ENCODE results near the gene MPND.
"Not testable (repeated sequence)": the region's sequence is repeated elsewhere in the genome, so short reads cannot be mapped to it uniquely, and the experiment has no call there.

Gene MPND

DNA sequence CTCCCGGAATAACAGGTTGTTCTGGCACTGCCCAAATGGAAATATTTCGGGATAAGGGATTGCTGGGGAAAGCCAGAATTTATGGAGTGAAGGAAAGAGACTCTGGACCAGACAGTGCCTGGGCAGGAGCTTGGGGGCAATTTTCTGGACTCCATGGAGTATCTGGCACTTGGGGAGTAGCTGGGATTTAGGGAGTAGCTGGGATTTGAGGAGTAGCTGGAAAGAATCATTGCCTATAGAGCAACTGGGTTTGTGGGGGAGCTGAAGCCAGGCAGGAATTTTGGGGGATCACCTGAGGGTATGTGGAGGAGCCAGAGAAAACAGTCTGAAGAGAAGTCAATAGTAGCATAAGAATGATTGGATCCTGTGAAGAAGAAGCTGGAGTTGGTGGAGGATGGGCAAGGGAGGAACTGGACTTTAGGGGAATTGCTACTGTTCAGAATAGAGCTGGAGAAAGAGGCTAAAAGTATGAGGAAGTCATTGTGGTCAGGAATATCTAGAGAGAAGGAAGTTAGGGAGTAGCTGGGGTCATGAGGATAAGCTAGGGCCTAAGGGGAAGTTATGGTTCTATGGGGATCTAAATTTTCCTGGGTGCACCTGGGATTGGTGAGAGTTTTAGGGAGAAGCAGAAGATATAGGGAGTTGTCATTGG lies 24.2 kb upstream of the MPND start:
- no peak for DNase-seq

DNA sequence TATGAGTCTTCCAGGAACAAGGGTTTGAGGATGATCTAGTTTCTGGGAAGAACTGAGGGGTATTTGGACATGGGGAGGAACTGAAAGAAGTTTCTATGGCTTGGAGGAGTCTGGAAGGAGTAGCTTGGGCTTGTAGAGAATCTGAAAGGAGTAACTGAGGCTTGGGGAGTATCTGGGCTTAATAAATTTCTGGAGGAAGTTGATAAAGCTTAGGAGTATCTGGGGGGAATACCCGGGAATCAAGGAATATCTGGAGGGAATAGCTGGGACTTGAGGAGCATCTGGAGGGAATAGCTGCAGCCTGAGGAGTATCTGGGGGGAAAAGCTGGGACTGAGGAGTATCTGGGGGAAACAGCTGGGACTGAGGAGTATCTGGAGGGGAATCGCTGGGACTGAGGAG lies 22.9 kb upstream of the MPND start:
- no peak for DNase-seq

DNA sequence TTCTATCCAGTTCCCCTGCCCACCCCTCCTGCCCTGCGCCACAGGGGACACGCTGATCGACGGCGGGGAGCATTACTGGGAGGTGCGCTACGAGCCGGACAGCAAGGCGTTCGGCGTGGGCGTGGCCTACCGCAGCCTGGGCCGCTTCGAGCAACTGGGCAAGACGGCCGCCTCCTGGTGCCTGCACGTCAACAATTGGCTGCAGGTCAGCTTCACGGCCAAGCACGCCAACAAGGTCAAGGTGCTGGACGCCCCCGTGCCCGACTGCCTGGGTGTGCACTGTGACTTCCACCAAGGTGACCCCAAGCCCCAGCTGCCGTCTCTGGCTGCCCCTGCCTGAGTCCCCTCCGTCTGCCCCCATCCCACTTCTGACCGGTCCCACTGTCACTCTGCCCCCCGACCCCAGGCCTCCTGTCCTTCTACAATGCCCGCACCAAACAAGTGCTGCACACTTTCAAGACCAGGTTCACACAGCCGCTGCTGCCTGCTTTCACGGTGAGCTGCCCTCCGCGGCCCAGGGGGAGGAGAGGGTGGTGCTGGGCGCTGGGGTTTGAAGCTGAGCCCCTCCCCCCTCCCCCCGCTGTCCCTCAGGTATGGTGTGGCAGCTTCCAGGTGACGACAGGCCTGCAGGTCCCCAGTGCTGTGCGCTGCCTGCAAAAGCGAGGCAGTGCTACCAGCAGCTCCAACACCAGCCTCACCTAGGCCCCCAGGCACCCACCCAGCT lies 20.3 kb upstream of the MPND start:
- DNase-seq = no peak

- DNase-seq = no peak
Measured at GRCh38 chr19:4323692-4324091, 19.7 kb upstream of the MPND start.

DNA sequence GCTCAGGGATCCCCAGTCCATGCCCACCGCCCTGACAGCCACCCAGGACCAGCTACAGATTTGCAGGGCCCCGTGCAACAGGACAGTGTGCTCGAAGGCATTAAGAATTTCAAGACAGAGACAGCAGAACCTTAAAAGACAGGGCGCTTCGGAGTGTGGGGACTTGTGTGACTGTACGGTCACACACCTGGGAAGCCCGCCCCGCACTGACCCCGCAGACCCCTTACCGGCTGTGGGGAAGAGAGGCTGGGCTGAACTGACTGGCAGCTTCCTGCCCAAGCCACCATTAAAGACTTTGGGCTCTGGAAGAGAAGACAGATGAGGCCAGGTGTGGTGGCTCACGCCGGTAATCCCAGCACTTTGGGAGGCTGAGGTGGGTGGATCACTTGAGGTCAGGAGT lies 19.1 kb upstream of the MPND start:
- no peak for DNase-seq

DNA sequence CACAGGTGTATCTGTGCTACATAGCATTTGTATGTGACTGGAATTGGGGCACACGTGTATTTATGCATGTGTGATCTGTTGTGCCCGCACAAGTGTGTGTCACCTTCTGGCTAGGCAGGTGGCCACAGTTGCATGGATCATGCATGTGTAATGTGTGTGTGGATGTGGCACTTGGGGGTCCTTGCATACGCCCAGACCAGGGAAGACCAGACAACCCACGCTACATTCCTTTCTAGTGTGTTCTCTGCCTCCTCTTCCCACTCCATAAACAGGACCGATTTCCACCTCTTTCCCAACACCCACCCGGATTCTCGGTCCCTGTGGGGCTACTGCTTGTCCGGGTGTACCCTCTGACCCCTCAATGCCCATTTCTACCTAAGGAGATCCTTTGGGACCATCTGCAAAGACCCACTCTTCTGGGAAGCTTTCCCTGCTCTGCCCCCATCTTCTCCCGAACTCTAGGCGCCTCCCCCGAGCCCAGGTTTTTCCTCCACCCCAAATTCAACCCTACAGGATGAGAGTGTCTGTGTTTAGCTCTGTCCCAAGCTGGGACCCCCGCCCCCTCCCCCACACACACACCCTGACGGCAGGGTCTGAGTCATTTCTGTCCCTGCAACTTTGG lies 17.0 kb upstream of the MPND start:
- DNase-seq = no peak

- DNase-seq = peak in 1 of 56 donors; percentile 44
Measured at GRCh38 chr19:4326837-4327251, 16.5 kb upstream of the MPND start.

DNA sequence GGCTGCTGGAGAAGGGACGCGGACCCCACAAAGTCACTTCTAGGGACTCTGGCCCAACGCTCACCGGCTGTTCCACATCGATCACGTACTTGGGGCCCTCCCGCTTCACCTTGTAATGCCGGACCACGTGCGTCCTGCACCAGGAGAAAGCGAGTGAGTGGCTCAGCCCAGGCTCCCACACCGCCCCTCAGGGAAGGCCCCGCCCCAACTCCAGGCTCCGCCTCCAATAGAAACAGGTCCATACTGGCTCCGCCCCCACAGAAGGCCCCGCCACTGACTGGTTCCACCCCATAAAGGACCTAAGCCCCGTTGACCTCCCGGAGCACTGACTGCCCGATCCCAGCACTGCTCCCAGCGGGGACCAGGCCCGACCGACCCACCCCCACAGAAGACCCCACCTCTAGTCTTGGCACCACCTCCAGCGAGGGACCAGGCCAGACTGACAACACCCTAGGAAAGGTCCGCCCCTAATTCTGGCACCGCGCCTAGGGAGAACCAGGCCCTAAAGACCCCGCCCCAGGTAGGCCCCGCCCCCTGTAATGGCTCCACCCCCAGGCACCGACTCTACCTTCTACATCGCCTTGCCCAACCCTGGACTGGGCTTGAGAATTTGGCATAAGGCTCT lies 16.0 kb upstream of the MPND start:
- DNase-seq = peak in 39 of 56 donors; percentile 6 to 94 (median 48)

DNA sequence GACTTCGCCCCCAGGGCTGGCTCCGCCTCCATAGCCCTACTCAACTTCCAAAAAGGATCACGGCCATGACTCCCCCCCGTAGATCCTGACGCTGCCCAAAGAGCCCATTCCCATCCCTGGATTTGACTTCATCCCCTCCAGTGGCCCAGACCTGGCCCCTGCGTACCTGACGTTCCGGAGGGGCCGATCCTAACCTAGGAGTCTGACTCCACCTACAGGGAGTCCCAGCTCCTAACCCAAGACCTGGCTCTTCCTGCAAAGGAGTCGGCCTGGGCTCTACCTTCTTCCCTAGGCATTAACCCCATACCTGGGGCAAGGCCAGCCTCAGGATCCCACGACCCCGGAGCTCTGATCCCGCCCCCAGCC lies 15.5 kb upstream of the MPND start:
- no peak for DNase-seq

DNA sequence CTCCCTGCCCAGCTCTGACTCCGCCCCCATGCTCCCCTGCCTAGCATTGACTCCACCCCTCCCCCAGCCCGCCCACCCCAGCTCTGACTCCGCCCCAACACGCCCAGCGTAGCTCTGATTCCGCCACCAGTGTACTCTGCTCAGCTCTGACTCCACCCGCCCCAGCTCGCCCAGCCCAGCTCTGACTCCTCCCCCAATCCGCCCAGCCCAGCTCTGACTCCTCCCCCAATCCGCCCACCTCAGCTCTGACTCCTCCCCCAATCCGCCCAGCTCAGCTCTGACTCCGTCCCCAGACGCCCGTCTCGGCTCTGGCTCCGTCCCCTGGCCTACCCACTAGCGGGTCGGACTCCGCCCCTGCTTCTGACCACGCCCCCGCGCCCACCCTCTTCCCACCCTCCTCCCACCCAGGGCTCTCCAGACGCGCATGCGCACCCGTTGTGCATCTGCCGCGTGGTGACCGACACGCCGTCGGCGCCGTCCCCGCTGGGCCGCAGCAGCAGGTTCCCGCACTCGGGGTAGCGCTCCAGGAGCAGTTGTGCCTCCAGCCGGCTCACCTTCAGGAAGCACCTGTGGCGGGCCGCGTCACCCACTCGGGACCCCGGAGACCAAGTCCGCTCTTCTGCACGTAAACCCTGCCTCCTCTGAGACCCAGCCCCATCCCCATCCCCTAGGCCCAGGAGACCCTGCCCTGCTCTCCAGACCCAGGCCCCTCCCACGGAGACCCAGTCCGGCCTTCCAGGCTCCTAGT lies 14.9 kb upstream of the MPND start:
- peak; percentile 72 to 100 (median 95) for DNase-seq

DNA sequence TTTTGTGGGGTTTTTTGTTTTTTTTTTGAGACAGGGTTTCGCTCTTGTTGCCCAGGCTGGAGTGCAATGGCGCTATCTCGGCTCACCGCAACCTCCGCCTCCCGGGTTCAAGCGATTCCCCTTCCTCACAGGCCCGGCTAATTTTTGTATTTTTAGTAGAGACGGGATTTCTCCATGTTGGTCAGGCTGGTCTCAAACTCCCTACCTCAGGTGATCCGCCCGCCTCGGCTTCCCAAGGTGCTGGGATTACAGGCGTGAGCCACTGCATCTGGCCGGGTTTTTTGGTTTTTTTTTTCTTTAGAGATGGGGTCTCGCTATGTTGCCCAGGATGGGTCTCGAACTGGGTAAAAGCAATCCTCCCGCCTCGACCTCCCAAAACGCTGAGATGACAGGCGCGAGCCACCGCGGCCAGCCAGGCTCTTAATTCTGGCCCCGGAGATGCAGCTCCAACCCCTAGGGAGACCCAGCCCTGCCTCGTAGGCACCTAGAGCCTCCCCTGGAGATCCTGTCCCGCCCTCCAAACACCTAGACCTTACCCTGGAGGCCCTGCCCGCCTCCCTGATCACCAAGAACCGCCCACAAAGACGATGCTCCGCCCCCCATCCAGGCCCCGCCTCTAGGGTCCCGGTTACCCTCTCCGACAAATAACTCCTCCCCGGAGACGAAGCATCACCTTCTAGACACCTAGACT lies 14.2 kb upstream of the MPND start:
- DNase-seq = not testable (repeated sequence)

GRCh38 chr19:4329858-4330257 lies 13.5 kb upstream of the MPND start:
- no peak for DNase-seq

DNA sequence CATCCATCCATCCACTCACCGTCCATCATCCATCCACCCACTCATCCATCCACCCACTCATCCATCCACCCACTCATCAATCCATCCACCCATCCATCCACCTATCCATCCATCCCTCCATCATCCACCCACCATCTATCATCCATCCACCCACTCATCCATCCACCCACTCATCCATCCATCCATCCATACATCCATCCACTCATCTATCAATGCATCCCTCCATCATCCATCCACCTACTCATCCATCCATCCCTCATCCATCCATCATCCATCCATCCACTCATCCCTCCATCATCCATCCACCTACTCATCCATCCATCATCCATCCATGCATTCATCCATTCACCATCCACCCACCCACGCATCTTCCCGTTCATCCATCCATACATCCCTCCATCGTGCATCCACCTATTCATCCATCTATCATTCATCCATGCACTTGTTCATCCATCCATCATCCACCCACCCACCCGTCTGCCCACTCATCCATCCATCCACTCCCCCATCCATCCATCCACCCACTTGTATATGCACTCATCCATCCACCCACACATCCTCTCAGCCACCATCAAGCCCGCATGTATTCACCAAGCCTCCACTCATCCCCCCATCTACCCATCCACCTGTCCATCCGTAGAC lies 8.3 kb upstream of the MPND start:
- DNase-seq = no peak

GRCh38 chr19:4337906-4338440 lies 5.4 kb upstream of the MPND start:
- DNase-seq = no peak

DNA sequence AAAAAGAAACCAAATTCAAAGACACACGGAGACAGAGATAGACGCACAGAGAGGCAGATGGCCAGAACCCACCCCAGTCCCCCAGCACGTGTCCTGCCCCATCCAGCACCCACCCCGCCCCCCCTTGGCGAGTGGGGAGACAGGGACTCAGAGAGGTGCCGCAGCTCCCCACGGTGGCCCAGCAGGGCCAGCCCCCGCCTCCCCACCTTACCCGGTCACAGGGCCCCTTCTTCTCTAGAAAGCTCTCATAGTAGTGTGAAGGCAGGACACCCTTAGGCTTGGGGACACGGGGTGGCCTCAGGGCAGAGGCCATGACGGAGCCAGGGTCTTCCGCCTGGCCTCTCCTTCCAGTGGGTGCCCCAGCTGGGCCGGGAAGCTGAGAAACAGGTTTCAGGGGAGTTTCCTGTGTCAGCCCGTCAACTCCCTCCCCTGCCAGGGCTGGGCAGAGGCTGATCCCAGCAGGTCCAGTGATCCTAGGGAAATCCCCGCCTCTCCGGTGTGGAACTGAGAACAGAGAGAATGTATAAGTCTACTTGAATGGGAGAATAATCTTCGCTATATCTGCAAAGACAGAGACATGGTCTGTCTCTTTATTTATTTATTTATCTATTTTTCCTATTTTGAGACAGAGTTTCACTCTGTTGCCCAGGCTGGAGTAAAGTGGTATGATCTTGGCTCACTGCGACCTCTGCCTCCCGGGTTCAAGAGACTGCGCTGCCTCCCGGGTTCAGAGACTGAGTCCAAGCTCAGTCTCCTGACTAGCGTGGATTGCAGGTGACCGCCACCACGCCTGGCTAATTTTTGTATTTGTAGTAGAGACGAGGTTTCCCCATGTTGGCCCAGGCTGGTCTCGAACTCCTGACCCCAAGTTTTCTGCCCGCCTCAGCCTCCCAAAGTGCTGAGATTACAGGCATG lies 4.7 kb upstream of the MPND start, which contains the start of gene STAP2:
Gene STAP2 (minus strand): TSS at position 387 of the 915 bp plus-strand sequence. CDS start 74 bp downstream, at position 313.
- DNase-seq = no peak

DNA sequence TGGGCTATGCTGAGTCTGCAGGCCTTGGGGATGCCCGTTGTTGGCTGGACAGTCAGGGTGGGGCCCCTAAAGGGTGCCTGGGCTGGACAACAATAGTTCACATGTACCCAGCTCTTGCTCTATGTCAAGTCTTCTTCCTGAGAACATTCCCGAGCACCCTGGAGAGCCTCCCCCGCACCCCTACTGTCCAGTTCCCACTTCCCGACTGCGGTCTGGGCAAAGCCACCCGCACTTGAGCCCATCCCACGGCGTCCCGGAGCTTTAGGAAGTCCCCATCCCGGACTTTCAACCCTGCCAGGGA lies 1.1 kb upstream of the MPND start:
- DNase-seq = peak in 1 of 56 donors; percentile 69

DNA sequence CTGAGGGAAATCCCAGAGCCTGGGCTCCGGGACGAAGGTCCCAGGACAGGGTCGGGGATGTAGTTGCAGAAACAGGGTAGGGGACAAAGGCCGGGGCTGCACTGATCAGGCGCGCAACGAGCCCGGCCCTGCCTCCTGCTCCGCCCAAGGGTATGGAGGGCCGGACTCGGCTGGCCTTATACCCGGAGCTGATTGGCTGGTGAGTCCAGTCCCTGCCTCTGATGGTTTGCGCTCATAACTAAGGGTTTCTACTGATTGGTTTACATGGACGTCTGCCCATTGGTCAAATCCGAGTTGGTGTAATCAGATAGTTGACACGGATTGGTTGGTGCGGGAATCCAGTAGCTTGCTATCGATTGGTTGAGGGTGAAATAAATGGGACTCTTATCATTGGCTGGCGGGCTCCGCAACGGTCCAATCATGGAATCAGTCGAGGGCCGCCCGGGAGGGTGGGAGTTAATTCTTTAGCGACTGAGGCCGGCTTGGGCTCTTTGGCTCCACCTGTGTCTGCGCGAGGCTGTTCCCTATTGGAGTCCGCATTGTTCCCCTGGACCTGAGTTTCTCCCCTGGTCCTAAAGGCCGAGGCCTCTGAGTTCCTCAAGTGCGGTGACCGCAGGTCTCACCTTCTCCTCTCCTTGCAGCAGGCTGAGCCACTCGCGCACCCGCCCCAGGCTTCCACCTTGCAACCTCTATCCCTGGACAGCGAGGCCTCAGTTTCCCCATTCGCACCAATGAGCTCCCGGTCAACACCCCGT lies 570 bp upstream of the MPND start:
- DNase-seq = peak; percentile 78 to 100 (median 96)

DNA sequence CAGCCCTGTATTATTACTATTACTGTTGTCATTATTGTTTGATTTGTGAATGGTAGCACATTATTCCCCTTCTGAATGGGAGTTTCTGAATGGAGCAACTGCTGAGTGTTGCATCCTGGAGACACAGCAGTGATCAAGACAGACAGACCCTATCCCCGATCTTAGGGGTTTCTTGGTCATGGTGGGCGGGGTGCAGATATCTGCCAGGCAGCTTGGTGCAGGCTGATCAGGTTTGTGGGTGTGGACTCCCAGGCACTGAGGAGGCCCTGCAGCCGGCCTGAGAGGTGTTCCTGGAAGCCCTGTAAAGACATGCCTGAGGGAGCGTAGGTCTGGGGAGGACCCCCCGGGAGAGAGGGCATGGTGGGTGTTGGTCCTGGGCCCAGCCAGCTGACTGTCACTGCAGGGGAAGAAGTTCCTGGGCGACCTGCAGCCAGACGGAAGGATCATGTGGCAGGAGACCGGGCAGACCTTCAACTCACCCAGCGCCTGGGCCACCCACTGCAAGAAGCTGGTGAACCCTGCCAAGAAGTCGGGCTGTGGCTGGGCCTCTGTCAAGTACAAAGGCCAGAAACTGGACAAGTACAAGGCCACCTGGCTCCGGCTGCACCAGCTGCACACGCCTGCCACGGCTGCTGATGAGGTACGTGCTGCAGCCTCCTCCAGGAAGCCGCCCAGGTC lies 2.1 kb downstream of the MPND start:
- DNase-seq = no peak

Measured in amygdala (tissue), 56 donors.